GM12875 (cell line): ENCODE measurements around the gene GABBR1.

Source experiments
- H3K4me3 ChIP-seq: one replicate; pipeline ENCODE4 v1.5.1; 2011; ENCODE audit warnings: low read depth, low read length, control low read depth
- CTCF ChIP-seq: IDR thresholded peaks from 2 replicates; pipeline ENCODE4 v1.5.1; 2011; ENCODE audit warnings: low read depth, mild to moderate bottlenecking, control low read depth, inconsistent platforms, low read length, moderate library complexity, borderline replicate concordance; ENCODE audit not compliant: insufficient read depth

Gene GABBR1

GRCh38 chr6:29590218-29590808 lies 42.7 kb downstream of the GABBR1 start:
- no peak overlapping the region for H3K4me3 ChIP-seq

GRCh38 chr6:29589423-29590048 lies 43.4 kb downstream of the GABBR1 start:
- H3K4me3 ChIP-seq: no peak overlapping the region
- peak; percentile 85 for TF ChIP-seq CTCF

More at GRCh38 chr6:29590218-29590808, 42.7 kb downstream of the GABBR1 start:
- TF ChIP-seq CTCF: no peak

- no peak within 1 kb of the TSS for H3K4me3 ChIP-seq
- no peak for TF ChIP-seq CTCF
Observed at GRCh38 chr6:29584821-29585220, 48.2 kb downstream of the GABBR1 start, which contains the start of gene OR2H2. Gene OR2H2, plus strand, starts transcription at chr6:29585121. Its CDS starts 2,824 bp downstream, at chr6:29587945.

GRCh38 chr6:29577544-29577943 lies 55.4 kb downstream of the GABBR1 start:
- TF ChIP-seq CTCF: no peak
- no peak overlapping the region for H3K4me3 ChIP-seq

GRCh38 chr6:29576056-29576455 lies 56.9 kb downstream of the GABBR1 start:
- no peak overlapping the region for H3K4me3 ChIP-seq
- TF ChIP-seq CTCF: no peak

- H3K4me3 ChIP-seq: no peak overlapping the region
- no peak for TF ChIP-seq CTCF
Observed at GRCh38 chr6:29567991-29568390, 65.0 kb downstream of the GABBR1 start.

- no peak for TF ChIP-seq CTCF
- no peak overlapping the region for H3K4me3 ChIP-seq
Observed at GRCh38 chr6:29567541-29567940, 65.4 kb downstream of the GABBR1 start.
